A549 (cell line): Measurements from ENCODE around the gene HOMER1.

ENCODE experiments used
- POLR2A ChIP-seq: IDR thresholded peaks from 2 replicates; pipeline ENCODE4 v1.6.1; 2012; ENCODE audit warnings: mild to moderate bottlenecking, low read length
- ZC3H11A ChIP-seq: fragments of 450-650 bp; IDR thresholded peaks from 2 replicates; pipeline ENCODE4 v1.6.1; 2014; ENCODE audit warnings: antibody characterized with exemption, mild to moderate bottlenecking
- TF ChIP-seq, protein P1 (sequence below): IDR thresholded peaks from 2 replicates; pipeline ENCODE4 v1.6.1; 2012
- TF ChIP-seq, protein P2 (sequence below): fragments of >200 bp; sonication (Bioruptor Twin); formaldehyde crosslinking; IDR thresholded peaks from 3 replicates; pipeline ENCODE4 v1.5.1; 2016

DNA sequence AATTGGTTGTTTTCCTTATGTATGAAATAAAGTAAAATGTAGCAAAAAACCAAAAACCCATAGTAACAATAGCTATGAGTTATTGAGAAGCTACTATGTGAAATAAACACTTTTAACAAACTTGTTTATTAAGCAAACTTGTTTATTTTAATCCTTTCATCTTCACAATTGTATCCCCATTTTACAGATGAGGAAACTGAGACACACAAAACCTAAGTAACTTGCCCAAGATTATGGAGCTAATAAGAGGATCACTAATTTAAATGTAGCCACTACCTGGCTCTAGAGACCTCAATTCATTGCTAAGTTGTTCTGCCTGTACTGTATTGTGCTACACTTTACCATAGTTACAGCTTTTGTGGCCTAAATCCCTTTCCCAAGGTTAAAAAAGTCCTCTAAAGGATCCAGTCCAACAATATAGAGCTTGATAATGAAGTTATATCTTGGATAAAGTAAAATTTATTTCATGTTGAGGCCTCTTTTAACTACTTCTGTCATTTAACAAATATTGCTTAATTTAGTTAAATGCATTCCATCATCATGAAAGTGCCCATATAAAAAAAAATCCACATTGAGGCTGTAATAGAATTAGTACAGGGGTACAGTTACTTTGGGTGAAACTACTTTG lies 22.1 kb downstream of the HOMER1 start:
- TF ChIP-seq, protein P1, sequence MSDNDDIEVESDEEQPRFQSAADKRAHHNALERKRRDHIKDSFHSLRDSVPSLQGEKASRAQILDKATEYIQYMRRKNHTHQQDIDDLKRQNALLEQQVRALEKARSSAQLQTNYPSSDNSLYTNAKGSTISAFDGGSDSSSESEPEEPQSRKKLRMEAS: no peak
- no peak for TF ChIP-seq POLR2A
- TF ChIP-seq ZC3H11A: no peak
- TF ChIP-seq, protein P2, sequence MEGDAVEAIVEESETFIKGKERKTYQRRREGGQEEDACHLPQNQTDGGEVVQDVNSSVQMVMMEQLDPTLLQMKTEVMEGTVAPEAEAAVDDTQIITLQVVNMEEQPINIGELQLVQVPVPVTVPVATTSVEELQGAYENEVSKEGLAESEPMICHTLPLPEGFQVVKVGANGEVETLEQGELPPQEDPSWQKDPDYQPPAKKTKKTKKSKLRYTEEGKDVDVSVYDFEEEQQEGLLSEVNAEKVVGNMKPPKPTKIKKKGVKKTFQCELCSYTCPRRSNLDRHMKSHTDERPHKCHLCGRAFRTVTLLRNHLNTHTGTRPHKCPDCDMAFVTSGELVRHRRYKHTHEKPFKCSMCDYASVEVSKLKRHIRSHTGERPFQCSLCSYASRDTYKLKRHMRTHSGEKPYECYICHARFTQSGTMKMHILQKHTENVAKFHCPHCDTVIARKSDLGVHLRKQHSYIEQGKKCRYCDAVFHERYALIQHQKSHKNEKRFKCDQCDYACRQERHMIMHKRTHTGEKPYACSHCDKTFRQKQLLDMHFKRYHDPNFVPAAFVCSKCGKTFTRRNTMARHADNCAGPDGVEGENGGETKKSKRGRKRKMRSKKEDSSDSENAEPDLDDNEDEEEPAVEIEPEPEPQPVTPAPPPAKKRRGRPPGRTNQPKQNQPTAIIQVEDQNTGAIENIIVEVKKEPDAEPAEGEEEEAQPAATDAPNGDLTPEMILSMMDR: no peak
